ENCODE results near the gene MICAL3. TPM values are rescaled to one million over a fixed set of nuclear protein-coding genes. Genes with fewer than 3 reads are reported as not detected.

The MICAL3 gene
- total and polyA plus RNA-seq, 2 of the 8 experiments (the other 6 are each of a cell fraction or from before 2014, with no cell fraction given), result 8.3 to 41.8 TPM

DNA sequence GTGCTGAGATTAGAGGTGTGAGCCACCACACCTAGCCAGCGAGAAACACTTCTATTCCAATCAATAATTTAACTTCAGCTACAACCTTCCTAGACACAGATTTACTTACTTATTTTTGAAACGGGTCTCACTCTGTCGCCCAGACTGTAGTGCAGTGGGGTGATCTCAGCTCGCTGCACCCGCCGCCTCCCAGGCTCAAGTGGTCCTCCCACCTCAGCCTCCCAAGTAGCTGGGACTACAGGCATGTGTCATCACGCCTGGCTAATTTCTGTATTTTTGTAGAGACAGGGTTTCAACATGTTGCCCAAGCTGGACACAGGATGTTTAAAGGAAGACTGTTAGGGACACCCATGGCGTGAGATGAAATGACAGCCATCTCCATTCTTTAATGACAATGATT lies 61.3 kb downstream of the MICAL3 start:
- Histone ChIP-seq H3K14ac (ENCODE audit: insufficient read length) (no peak overlapping the region), H2AFZ (ENCODE audit: low read length) (no peak overlapping the region), H3K79me1 (ENCODE audit: low read depth, low read length) (0 out of 2 replicates have a peak, but pooled peaks cover 4% of the 10 kb centered on the region), H3K4me1 (replicated peaks in 1 of 4; ENCODE audit: control insufficient read depth in 3 of 4, insufficient read depth in 4 of 4, low read length in 3 of 4) (peaks cover 0 to 4% (median 2%) of the 10 kb centered on the region in 4 experiments; a peak in 6 of 7 replicates), H2BK5ac (ENCODE audit: low read depth, low read length) (no peak overlapping the region), H3K9ac (replicated peaks in 1 of 4; ENCODE audit: extremely low read depth in 1 of 4, low read depth in 3 of 4, low read length in 3 of 4) (no peak overlapping the region), H3K4ac (replicated peaks; ENCODE audit: insufficient read length, low read depth, low read length) (no peak overlapping the region), H3K23ac (ENCODE audit: insufficient read length) (no peak overlapping the region), H3K27me3 (replicated peaks in 1 of 4; ENCODE audit: control insufficient read depth in 3 of 4, extremely low read depth in 1 of 4, insufficient read depth in 3 of 4, low read length in 3 of 4) (no peaks in the 10 kb centered on the region), H2AK5ac (ENCODE audit: low read depth, low read length) (no peak overlapping the region), H3K79me2 (ENCODE audit: control insufficient read depth in 1 of 2, insufficient read depth in 2 of 2, low read length in 2 of 2) (peaks cover 0 to 48% of the 10 kb centered on the region in 2 experiments; a peak in 2 of 4 replicates), H4K8ac (ENCODE audit: extremely low read depth, insufficient read depth, low read length) (no peak overlapping the region), H3K9me3 (ENCODE audit: insufficient read depth in 2 of 2, low read depth in 1 of 2, low read length in 1 of 2) (no peaks in the 10 kb centered on the region), H3K23me2 (ENCODE audit: low read depth, low read length) (no peaks in the 10 kb centered on the region), H2BK120ac (replicated peaks; ENCODE audit: low read depth, low read length) (no peak overlapping the region), H4K5ac (ENCODE audit: insufficient read length, low read depth, low read length) (no peak overlapping the region), H3K4me3 (ENCODE audit: extremely low read depth in 1 of 4, insufficient read depth in 2 of 4, low read depth in 3 of 4, low read length in 4 of 4) (no peak overlapping the region), H2BK15ac (ENCODE audit: low read length) (no peak overlapping the region), H3K4me2 (ENCODE audit: insufficient read depth in 1 of 2, low read depth in 2 of 2, low read length in 2 of 2) (no peak overlapping the region), H4K20me1 (replicated peaks in 1 of 2; ENCODE audit: control insufficient read depth in 1 of 2, insufficient read depth in 2 of 2, low read length in 2 of 2) (peaks cover 6 to 24% of the 10 kb centered on the region in 2 experiments), H3K36me3 (ENCODE audit: control insufficient read depth in 2 of 4, insufficient read depth in 4 of 4, low read length in 3 of 4) (no peaks in the 10 kb centered on the region), H2BK12ac (ENCODE audit: low read depth, low read length) (no peak overlapping the region), H3K56ac (replicated peaks; ENCODE audit: insufficient read length, low read depth, low read length) (no peak overlapping the region), H3K18ac (ENCODE audit: extremely low read depth, low read length) (no peak overlapping the region), H3K27ac (ENCODE audit: low read depth, low read length) (no peak overlapping the region), H4K91ac (replicated peaks; ENCODE audit: insufficient read length, low read length) (no peak overlapping the region), H2BK20ac (ENCODE audit: low read length) (no peak overlapping the region)
- ChIA-PET CTCF (ENCODE audit: partially characterized antibody) (interaction anchor here (0.7 to 1.5 kb wide), 6 partner anchors 8 to 194 kb away, joined by 3 to 4 read pairs (median 3); no protein-coding TSS in a partner anchor), POLR2A (ENCODE audit: partially characterized antibody) (no interaction called here)
- TF ChIP-seq ZNF274 (IDR thresholded peaks at IDR 0.05; ENCODE audit: borderline replicate concordance, extremely low read depth, low read length) (no peak), YY1 (IDR thresholded peaks at IDR 0.05; ENCODE audit: low read depth, low read length) (no peak), NANOG (IDR thresholded peaks at IDR 0.05; ENCODE audit: insufficient read depth, low read depth, low read length, poor library complexity, severe bottlenecking) (no peak), SAP30 (IDR thresholded peaks at IDR 0.05; ENCODE audit: insufficient read depth, insufficient replicate concordance, low read length) (no peak), TCF12 (IDR thresholded peaks at IDR 0.05; ENCODE audit: low read depth, low read length) (no peak), JUND (IDR thresholded peaks at IDR 0.05; ENCODE audit: low read length) (no peak), ASH2L (IDR thresholded peaks at IDR 0.05; ENCODE audit: low read length) (no peak), GTF2F1 (IDR thresholded peaks at IDR 0.05; ENCODE audit: borderline replicate concordance, low read depth, low read length) (no peak), SIX5 (IDR thresholded peaks at IDR 0.05; ENCODE audit: low read depth, low read length) (no peak)
- DNase-seq (ENCODE audit: low read depth in 1 of 2, low spot score in 2 of 2), result no peak
- WGBS, 2 experiments (ENCODE audit: extremely low coverage in 1 of 2, insufficient coverage in 1 of 2, insufficient read length in 1 of 2, insufficient replicate concordance in 2 of 2, low coverage in 1 of 2, low lambda C conversion rate in 2 of 2, missing lambda C conversion rate in 1 of 2), result 82% methylated on average over 8 of the region's 8 CpGs; no CpG with 5 or more reads in 1 of the 2 experiments
- no peak for FAIRE-seq
